Uterus (tissue), 2 donors: ENCODE data around the gene EHMT1.

Source experiments
- POLR2A ChIP-seq, 2 donors: fragments of 450-650 bp; IDR thresholded peaks; one replicate each; pipeline ENCODE4 v1.6.1; 2016; ENCODE audit warnings: antibody characterized with exemption in 2 of 2, mild to moderate bottlenecking in 1 of 2, moderate library complexity in 1 of 2
- TF ChIP-seq, protein P1 (sequence below), 4 experiments: fragments of 200-600 bp in 2 of 4; fragments of 450-650 bp in 2 of 4; sonication (generic) in 2 of 4; IDR thresholded peaks; one replicate each; pipeline ENCODE4 v1.5.1; 2016 to 2019; ENCODE audit warnings: antibody characterized with exemption in 4 of 4, mild to moderate bottlenecking in 2 of 4, moderate library complexity in 1 of 4

DNA sequence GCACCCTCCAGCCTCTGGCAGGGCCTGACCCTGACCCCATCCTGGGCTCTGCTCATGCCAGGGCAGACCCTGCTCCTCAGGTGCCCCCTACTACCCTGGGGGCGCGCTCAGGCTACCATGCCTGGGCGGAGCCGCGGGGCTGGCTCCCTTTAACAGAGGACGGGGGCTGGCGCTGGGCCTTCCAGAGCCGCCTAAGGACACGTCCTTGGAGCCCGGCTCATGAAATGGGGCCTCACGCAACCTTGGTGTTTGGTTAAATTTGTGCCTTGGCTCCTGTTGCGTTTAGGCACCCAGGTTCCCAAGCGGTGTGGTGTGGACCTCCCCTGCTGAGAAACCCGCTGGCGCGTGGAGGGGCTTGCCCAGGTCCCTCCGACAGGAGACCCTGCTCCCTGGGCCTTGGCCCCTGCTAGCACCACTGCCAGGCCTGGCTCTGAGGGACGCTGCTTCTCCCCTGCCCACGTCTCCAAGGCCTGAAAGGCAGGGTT is 3.4 kb upstream of the EHMT1 start:
- TF ChIP-seq, protein P1, sequence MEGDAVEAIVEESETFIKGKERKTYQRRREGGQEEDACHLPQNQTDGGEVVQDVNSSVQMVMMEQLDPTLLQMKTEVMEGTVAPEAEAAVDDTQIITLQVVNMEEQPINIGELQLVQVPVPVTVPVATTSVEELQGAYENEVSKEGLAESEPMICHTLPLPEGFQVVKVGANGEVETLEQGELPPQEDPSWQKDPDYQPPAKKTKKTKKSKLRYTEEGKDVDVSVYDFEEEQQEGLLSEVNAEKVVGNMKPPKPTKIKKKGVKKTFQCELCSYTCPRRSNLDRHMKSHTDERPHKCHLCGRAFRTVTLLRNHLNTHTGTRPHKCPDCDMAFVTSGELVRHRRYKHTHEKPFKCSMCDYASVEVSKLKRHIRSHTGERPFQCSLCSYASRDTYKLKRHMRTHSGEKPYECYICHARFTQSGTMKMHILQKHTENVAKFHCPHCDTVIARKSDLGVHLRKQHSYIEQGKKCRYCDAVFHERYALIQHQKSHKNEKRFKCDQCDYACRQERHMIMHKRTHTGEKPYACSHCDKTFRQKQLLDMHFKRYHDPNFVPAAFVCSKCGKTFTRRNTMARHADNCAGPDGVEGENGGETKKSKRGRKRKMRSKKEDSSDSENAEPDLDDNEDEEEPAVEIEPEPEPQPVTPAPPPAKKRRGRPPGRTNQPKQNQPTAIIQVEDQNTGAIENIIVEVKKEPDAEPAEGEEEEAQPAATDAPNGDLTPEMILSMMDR (IDR thresholded peaks at IDR 0.05), result no peak
- no peak for TF ChIP-seq POLR2A (IDR thresholded peaks at IDR 0.05)
